HCT116 (cell line): ENCODE measurements around the gene UNC80. TPM values are rescaled to one million over a fixed set of nuclear protein-coding genes. Genes with fewer than 3 reads are reported as not detected.

Experiments used
- ATAC-seq: fragments of 200-7000 bp; cut with Tn5 transposase; 2 replicates; pipeline ENCODE4 v1.9.1; 2020; ENCODE audit warnings: mild to moderate bottlenecking, moderate library complexity
- BruUV-seq: library from RNA; stranded (reverse); fragments of 400-500 nt; replicated peaks from 2 replicates; lab custom pipeline; 2021; lab: Mats Ljungman, UMichigan
- CTCF ChIA-PET: fragments of 300-600 bp; sonication (Branson Sonifier 250); formaldehyde crosslinking; loops from one replicate; lab custom pipeline; 2021; ENCODE audit warnings: antibody characterized with exemption; lab: Charles Lee
- POLR2A ChIA-PET: fragments of 300-600, 350-600 bp; sonication (Branson Sonifier 250); formaldehyde crosslinking; loops from one replicate; lab custom pipeline; 2021; ENCODE audit warnings: antibody characterized with exemption; lab: Charles Lee
- RAD21 ChIA-PET, 2 experiments: fragments of 300-600 bp; sonication (Branson Sonifier 250); formaldehyde crosslinking; loops; one replicate each; lab custom pipeline; 2023; ENCODE audit warnings: low total read pairs in 2 of 2; ENCODE audit not compliant: uncharacterized antibody in 2 of 2, unreplicated experiment in 2 of 2, low non-redundant PET in 1 of 2; lab: Charles Lee
- DNase-seq: peaks from one replicate; pipeline ENCODE4 v3.0.0-alpha.2; 2010; ENCODE audit warnings: low read depth, low spot score
- H2AFZ ChIP-seq: fragments of 200-600 bp; shearing (Covaris generic), sonication (generic); 2 replicates; pipeline ENCODE4 v1.6.1; 2017; ENCODE audit warnings: low read depth, mixed run types, mixed read lengths, antibody characterized with exemption, low read length; ENCODE audit not compliant: poor library complexity, severe bottlenecking
- H3K27ac ChIP-seq: 2 replicates; pipeline ENCODE4 v1.5.1; 2012; ENCODE audit warnings: low read depth, low read length
- H3K27me3 ChIP-seq: fragments of 200-600 bp; sonication (generic); 2 replicates; pipeline ENCODE4 v1.6.1; 2016; ENCODE audit warnings: mixed run types, low read length, mixed read lengths; ENCODE audit not compliant: insufficient read depth
- H3K36me3 ChIP-seq, 2 experiments: fragments of 200-500 bp in 1 of 2; fragments of 200-600 bp in 1 of 2; sonication (Bioruptor generic) in 1 of 2; sonication (generic) in 1 of 2; 2 replicates each; pipeline versions ENCODE4 v1.5.1 to v1.6.1; 2014 to 2016; ENCODE audit warnings: low read length in 2 of 2, inconsistent platforms in 1 of 2, mixed read lengths in 1 of 2, mixed run types in 1 of 2; ENCODE audit not compliant: insufficient read depth in 2 of 2, control insufficient read depth in 1 of 2
- H3K4me1 ChIP-seq, 2 experiments: fragments of 200-600 bp in 1 of 2; sonication (generic) in 1 of 2; 2 replicates each; pipeline versions ENCODE4 v1.5.1 to v1.6.1; 2012 to 2017; ENCODE audit warnings: low read length in 2 of 2, inconsistent platforms in 1 of 2, mild to moderate bottlenecking in 1 of 2, mixed read lengths in 1 of 2, mixed run types in 1 of 2, moderate library complexity in 1 of 2; ENCODE audit not compliant: insufficient read depth in 2 of 2, control insufficient read depth in 1 of 2
- H3K4me2 ChIP-seq: fragments of 200-600 bp; sonication (generic); 2 replicates; pipeline ENCODE4 v1.6.1; 2017; ENCODE audit warnings: mixed run types, low read length, mixed read lengths
- H3K4me3 ChIP-seq, 2 experiments: fragments of 200-600 bp in 1 of 2; sonication (generic) in 1 of 2; replicated peaks in 1 of 2; 2 replicates each; pipeline ENCODE4 v1.5.1; 2011 to 2016; ENCODE audit warnings: low read length in 2 of 2, control low read depth in 1 of 2, low read depth in 1 of 2, mild to moderate bottlenecking in 1 of 2, mixed read lengths in 1 of 2, mixed run types in 1 of 2
- H3K79me2 ChIP-seq: fragments of 200-600 bp; sonication (generic); 2 replicates; pipeline ENCODE4 v1.6.1; 2017; ENCODE audit warnings: mild to moderate bottlenecking, mixed run types, low read length, moderate library complexity, mixed read lengths; ENCODE audit not compliant: insufficient read depth
- H3K9ac ChIP-seq: fragments of 200-600 bp; sonication (generic); 2 replicates; pipeline ENCODE4 v1.6.1; 2016; ENCODE audit warnings: low read length, mixed read lengths
- H3K9me2 ChIP-seq: fragments of 200-600 bp; sonication (generic), shearing (Covaris generic); 2 replicates; pipeline ENCODE4 v1.6.1; 2017; ENCODE audit warnings: mixed run types, mild to moderate bottlenecking, moderate library complexity; ENCODE audit not compliant: insufficient read depth
- H3K9me3 ChIP-seq, 2 experiments: fragments of 200-500 bp in 1 of 2; fragments of 200-600 bp in 1 of 2; sonication (Bioruptor generic) in 1 of 2; sonication (generic) in 1 of 2; 2 replicates each; pipeline ENCODE4 v1.6.1; 2014 to 2017; ENCODE audit warnings: low read length in 2 of 2, mixed read lengths in 2 of 2, inconsistent platforms in 1 of 2, low read depth in 1 of 2, mild to moderate bottlenecking in 1 of 2, mixed run types in 1 of 2, moderate library complexity in 1 of 2; ENCODE audit not compliant: control insufficient read depth in 1 of 2, insufficient read depth in 1 of 2
- H4K20me1 ChIP-seq: fragments of 200-600 bp; sonication (generic), shearing (Covaris generic); 2 replicates; pipeline ENCODE4 v1.6.1; 2017; ENCODE audit warnings: mixed run types, mild to moderate bottlenecking, moderate library complexity; ENCODE audit not compliant: insufficient read depth
- CTCF ChIP-seq, 3 experiments: fragments of 200-600 bp in 1 of 3; sonication (generic) in 1 of 3; IDR thresholded peaks in 2 of 3; conservative IDR thresholded peaks in 1 of 3; 2 replicates each; pipeline ENCODE4 v1.5.1; 2012 to 2017; ENCODE audit warnings: low read depth in 2 of 3, low read length in 2 of 3, antibody characterized with exemption in 1 of 3, borderline replicate concordance in 1 of 3, control low read depth in 1 of 3, mild to moderate bottlenecking in 1 of 3, mixed read lengths in 1 of 3, mixed run types in 1 of 3, moderate library complexity in 1 of 3; ENCODE audit not compliant: insufficient read depth in 1 of 3
- EZH2phosphoT487 ChIP-seq: fragments of 200-600 bp; IDR thresholded peaks from 2 replicates; pipeline ENCODE4 v1.6.1; 2018; ENCODE audit warnings: antibody characterized with exemption, borderline replicate concordance
- FOSL1 ChIP-seq: IDR thresholded peaks from 2 replicates; pipeline ENCODE4 v1.6.1; 2012; ENCODE audit warnings: low read depth
- MAX ChIP-seq: IDR thresholded peaks from 2 replicates; pipeline ENCODE4 v1.6.1; 2012
- POLR2A ChIP-seq: IDR thresholded peaks from 2 replicates; pipeline ENCODE4 v1.7.0; 2011; ENCODE audit warnings: borderline replicate concordance; ENCODE audit not compliant: insufficient read depth, insufficient read length; ENCODE audit errors: extremely low read depth
- SIN3A ChIP-seq: IDR thresholded peaks from 2 replicates; pipeline ENCODE4 v1.6.1; 2012; ENCODE audit warnings: low read depth
- SRF ChIP-seq: IDR thresholded peaks from 2 replicates; pipeline ENCODE4 v1.6.1; 2012; ENCODE audit warnings: low read depth
- TCF7L2 ChIP-seq: IDR thresholded peaks from 2 replicates; pipeline ENCODE4 v1.7.0; 2011; ENCODE audit warnings: borderline replicate concordance, inconsistent platforms; ENCODE audit not compliant: insufficient read depth, insufficient read length; ENCODE audit errors: extremely low read depth
- YY1 ChIP-seq: IDR thresholded peaks from 2 replicates; pipeline ENCODE4 v1.6.1; 2011; ENCODE audit warnings: low read length, low read depth, moderate library complexity, mild to moderate bottlenecking; ENCODE audit not compliant: insufficient replicate concordance; ENCODE audit errors: extremely low read depth
- ZFX ChIP-seq: fragments of 450-650 bp; IDR thresholded peaks from 2 replicates; pipeline ENCODE4 v1.6.1; 2017
- intact Hi-C: fragments of 100-400 bp; cut with micrococcal nuclease; formaldehyde crosslinking; loops from 2 replicates; pipeline ENCODE4 v1.10.0; 2022
- total RNA-seq: library from RNA; stranded (reverse); gene quantifications from one replicate; pipeline ENCODE4 v1.2.1, GENCODE V29; 2021; ENCODE audit not compliant: unreplicated experiment

UNC80 gene
- total RNA-seq, 1 experiment from 2014 or later = not detected

- Histone ChIP-seq H3K79me2 (no peaks in the 10 kb centered on the region), H3K4me1 (no peaks in the 10 kb centered on the region), H3K9ac (no peak overlapping the region), H3K9me2 (no peaks in the 10 kb centered on the region), H4K20me1 (no peaks in the 10 kb centered on the region), H3K9me3 (no peaks in the 10 kb centered on the region), H3K4me3 (no peak overlapping the region), H2AFZ (no peak overlapping the region), H3K27me3 (no peaks in the 10 kb centered on the region), H3K36me3 (no peaks in the 10 kb centered on the region), H3K27ac (no peak overlapping the region)
- ChIA-PET CTCF (interaction anchor here (1.0 to 2.7 kb wide), 2 partner anchors 8 to 9 kb away, joined by 4 to 9 read pairs; no protein-coding TSS in a partner anchor), POLR2A (no interaction called here), RAD21 (no interaction called here)
- BruUV-seq = no TSS peak
- no peak for DNase-seq
- intact Hi-C loops = loop anchor here (10.0 kb wide), 1 partner anchor 1575 kb away; no protein-coding TSS in a partner anchor
- no peak for ATAC-seq
- TF ChIP-seq SIN3A (no peak), TCF7L2 (no peak), MAX (no peak), POLR2A (no peak), FOSL1 (no peak), ZFX (no peak), CTCF (IDR thresholded peaks at IDR 0.05 in 2 of 3, conservative IDR thresholded peaks at IDR 0.05 in 1 of 3; ENCODE audit: borderline replicate concordance in 1 of 3, insufficient read depth in 1 of 3, low read depth in 2 of 3, low read length in 2 of 3) (no peak), EZH2phosphoT487 (no peak), SRF (no peak), YY1 (no peak)
- TF ChIP-seq, all 23 proteins: peak for 0
- no peak overlapping the region for H3K4me2 ChIP-seq
These were observed 198.1 kb downstream of the UNC80 start for GRCh38 chr2:209969692-209970091.
